NCI-H2029 treated with DMSO at 0.1 percent for 48 hours (cell line): Measurements from ENCODE around the gene PIP5KL1.

ENCODE experiments used
- DNase-seq: peaks from one replicate; lab custom pipeline; 2025; lab: John Stamatoyannopoulos, UW

Gene PIP5KL1, protein sequence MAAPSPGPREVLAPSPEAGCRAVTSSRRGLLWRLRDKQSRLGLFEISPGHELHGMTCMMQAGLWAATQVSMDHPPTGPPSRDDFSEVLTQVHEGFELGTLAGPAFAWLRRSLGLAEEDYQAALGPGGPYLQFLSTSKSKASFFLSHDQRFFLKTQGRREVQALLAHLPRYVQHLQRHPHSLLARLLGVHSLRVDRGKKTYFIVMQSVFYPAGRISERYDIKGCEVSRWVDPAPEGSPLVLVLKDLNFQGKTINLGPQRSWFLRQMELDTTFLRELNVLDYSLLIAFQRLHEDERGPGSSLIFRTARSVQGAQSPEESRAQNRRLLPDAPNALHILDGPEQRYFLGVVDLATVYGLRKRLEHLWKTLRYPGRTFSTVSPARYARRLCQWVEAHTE

DNA sequence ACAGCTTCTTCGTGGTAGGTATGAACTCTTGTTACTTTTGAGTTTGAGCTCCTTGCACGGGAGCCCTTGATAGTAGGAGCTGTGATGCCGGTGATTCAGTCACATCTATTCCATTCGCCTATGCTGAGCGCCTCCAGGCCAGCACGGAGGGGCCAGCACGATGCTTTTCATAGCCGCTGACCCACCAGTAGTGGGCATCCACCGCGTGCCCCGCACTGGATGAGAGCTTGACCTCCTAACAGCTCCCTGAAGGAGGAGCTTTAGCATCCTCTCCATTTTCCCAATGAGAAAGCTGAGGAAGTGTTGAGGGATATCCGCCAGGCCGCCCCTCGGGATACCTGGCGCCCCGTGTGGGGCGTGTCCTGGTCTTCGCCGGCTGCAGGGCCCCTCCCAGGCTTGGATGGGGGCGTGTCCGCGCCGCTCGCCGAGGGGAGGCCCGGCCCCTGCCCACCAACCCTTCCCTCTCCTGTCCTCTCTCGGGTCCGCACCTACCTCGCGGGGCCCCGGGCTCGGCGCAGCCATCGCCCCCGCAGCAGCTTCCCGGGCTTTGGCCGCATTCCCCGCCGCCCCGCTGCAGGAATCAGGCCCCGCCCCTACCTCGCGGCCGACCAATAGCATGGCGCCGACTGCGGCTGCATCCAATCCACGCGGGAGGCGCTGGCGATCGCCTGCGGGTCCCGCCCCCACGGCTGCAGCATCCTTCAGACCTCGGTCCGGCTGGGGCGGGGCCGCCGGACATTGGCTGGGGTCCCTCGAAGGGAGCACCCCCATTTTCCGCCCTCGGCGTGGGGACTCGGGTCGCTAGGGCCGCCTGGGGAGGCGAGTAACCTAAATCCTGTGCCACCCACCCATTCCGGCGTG lies at the start of gene PIP5KL1:
Gene PIP5KL1 (minus strand): TSS at position 547 of the 861 bp plus-strand sequence. CDS start 25 bp downstream, at position 522.
- no peak for DNase-seq

DNA sequence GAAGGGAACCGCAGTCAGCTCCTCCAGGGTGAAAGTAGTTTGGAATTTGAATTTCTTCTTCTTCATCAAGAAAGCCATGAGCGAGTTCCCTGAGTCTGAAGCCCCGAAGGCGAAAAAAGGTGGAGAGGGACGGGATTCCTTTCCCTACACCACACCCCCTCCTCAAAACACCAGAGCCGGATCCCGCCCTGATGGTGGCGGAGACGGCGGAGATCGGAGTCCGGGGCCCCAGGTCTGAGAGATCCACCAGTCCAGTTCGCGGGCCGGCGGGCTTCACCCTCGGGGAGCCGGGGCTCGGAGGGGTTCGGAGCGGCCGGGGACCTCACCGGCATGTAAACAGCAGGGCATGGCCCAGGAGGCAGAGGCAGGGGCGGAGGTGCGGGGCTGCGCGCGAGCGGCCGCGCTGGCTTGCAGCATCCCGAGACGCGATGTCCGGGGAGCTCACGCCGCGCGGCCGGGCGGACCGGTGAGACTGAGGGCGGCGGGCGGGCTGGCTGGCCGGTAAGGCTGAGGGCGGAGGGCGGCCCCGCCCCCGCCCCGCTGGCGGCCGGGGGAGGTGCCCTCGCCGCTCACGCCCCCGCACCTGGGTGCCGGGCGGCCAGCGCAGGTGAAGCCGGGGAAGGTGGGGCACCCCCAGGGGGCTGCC lies 49.6 kb upstream of the PIP5KL1 start:
- DNase-seq, result no peak

DNA sequence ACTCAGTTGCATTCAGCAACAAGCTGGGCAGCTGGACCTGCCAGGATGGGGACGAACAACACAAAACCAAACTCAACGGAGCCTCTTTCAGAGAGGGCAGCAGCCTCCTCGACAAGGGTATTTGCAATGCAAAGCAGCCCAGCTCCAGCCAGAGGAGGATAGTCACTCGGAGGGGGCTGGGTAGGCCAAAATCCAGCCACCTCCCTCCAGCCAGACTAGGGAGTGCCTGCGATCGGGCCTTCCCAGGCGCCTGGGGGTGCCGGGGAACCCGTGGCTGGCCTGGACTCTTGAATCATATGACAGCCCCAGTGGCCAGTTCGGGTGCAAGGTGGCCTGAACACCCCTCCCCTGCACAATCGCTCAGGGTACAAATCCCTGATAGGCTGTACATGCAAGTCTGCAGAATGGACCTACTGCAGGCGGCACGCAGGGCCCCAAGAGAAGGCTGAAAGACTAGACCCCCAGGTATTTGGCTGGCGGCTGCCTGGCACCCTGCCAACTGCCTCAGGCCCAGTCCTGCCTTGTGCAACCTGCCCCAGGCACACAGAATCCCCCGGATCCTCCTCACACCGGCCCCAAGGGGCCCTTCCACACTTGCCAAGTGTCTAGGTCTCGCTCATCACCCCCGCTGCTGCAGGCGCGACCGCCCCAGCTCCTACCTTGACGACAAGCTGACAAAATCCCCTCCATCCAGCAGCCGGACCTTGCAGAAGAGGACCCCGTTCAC lies 48.9 kb upstream of the PIP5KL1 start:
- DNase-seq, result no peak

DNA sequence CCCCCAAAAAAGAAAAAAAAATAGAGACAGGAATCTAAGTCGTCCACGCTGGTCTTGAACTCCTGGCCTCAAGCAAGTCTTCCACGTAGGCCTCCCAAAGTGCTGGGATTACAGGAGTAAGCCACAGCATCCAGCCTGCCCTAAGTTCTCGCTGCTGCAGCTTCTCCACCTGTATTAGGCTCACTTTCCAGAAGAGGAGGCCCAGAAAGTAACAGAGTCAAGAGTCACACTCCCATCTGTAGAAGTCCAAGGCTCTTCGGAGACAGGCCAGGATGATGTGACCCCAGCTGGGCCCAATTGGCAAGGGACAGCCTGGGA lies 48.4 kb upstream of the PIP5KL1 start:
- no peak for DNase-seq

DNA sequence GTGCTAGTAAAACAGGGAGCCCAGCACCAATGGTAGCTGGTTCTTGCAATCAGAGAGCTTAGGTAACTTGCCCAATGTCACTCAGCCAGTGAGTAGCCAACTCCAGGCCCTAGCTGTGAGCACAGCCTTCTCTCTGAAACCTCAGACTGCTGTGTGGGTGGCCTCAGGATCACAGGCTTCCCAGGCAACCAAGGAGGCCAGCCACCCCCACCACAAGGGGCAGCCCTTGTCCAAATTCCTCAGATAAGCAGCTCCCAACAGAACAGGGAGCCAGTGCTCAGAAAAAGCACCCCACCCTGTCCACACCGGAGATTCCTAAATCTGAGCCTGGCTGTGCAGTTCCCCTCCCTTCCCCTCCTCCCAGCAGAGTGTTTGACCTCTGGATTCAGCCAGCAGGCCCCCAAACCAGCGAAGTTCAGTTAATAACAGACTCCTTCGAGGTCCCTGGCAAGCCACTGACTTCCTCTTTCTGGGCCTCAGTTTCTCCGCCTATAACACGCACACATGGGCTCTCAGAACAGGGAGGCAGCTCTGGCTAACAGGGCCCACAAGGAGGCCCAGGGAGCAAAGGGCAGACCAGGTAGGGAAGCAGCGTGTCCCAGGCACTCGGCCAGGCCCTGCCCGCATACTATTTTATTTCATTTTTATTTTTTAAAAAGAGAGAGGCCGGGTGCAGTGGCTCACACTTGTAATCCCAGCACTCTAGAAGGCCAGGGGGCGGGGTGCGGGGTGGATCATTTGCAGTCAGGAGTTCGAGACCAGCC lies 47.5 kb upstream of the PIP5KL1 start:
- DNase-seq, result no peak

DNA sequence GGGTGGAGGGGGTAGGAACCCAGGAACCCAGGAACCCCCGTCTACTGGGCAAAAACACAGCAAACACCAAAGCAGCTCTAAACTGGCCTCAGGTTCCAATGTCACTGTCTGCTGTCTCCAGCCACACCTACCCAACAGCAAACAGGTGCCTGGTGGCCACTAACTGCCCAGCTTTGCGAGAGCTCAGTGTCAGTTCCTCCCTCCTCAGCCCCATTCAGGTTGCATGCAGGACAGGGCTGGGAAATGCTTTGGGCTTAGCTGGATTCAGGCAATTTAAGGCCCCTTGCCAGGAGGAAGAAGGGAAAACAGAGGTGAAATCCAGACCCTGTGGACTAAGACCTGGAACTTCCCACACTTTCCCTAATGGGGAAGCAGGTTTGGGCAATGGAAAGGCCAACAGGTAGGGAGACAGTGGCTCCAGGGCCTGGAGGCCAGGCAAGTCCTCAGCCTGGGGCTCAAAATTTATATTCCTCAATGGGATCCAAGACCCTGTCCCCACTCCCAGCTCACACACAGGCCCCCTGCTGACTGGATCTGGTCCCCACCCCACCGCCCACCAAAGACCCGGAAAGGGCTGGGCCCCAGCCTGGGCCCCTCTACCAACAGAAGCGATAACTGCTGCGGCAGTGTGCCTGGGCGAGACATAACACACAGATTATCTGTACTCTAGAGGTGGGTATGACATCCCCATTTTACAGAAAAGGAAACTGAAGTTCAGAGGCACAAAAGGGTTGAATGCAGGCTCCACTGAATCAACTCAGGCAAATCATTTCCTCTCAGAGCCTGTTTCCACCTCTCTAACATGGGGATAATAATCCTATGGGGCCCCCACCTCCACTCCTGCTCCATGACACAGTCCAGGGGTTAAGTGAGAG lies 46.7 kb upstream of the PIP5KL1 start:
- DNase-seq, result no peak

DNA sequence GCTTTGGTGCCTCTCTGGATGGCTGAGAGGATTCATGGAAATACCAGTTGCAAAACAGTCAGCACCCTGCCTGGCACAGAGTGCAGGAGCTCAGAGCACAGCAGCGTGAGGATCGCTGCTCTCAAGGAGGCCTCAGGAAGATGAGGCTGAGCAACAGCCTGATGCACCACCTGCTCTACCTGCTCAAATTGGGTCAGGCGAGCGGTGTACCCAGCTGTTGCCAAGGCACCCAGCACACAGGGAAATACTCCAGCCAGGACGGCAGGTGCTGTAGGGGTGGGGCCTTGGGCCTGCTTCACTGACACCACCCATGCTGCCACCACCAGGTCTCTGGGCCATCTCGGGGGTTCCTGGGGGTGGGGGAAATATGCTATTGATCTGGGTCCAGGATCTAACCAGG lies 45.9 kb upstream of the PIP5KL1 start:
- DNase-seq, result peak; percentile 87

DNA sequence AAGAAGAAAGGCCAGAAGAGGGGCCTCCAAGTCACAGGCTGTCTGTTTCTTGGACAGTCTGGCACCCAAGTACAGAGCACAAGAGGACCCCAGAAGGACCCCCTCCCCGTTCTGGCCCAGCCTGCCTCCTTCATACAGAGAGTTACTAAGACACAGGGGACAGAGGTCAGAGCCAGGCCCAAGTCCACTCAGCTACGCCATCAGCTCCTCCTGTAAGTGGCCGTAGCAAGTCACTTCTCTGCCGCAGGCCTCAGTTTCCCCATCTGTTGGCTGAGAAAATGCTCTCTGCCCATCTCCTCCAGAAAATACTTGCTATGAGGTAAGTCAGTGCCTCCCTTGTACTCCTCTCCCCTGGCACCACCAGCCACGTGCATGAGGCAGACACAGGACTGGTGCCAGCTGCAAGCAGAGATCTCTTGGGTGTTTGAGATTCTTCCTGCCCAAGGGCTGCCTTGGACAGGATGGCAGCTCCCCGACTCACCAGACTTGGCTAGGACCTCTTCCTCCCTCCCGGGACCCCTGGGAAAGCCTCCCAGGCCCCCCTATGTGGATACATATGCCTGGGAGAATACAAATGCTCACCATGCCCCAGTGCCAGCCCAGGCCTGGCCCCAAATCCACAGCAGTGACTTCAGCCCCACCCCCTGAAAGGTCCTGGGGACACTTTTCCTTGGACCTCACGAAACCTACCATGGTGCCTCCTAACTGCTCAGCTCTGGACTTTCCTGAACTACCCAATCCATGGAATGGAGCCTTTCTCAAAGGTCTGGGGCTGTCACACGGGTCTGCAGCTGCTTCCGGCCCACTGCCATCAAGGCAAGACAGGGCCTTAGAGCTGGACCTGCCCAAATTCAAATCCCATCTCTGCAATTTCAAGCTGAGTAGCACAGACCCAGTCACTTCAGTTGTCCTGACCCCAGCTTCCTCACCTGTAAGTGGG lies 45.1 kb upstream of the PIP5KL1 start:
- DNase-seq, result no peak

DNA sequence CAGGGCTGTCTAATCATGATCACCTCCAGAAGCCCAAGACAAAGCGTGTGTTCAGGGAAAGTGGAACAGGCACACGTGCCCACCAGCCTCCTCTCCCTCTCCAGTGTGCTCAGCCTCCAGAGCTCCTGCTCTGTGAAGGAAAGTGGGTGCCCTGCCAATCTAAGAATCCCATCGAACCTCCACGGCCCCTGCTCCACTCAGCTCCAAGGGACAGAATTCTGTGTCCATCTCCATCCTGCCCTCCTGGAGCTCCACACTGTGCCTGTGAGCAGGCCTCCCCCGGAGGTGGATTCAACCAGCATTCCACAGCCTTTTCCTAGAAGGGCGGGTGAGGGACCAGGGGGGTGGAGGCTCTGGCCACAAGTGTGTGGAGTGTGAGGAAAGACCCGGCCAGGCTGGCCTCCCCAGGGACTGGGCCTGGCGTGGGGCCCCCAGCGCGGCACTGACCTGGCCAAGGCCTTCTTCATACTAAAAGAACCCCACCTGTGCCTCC lies 44.2 kb upstream of the PIP5KL1 start:
- no peak for DNase-seq

DNA sequence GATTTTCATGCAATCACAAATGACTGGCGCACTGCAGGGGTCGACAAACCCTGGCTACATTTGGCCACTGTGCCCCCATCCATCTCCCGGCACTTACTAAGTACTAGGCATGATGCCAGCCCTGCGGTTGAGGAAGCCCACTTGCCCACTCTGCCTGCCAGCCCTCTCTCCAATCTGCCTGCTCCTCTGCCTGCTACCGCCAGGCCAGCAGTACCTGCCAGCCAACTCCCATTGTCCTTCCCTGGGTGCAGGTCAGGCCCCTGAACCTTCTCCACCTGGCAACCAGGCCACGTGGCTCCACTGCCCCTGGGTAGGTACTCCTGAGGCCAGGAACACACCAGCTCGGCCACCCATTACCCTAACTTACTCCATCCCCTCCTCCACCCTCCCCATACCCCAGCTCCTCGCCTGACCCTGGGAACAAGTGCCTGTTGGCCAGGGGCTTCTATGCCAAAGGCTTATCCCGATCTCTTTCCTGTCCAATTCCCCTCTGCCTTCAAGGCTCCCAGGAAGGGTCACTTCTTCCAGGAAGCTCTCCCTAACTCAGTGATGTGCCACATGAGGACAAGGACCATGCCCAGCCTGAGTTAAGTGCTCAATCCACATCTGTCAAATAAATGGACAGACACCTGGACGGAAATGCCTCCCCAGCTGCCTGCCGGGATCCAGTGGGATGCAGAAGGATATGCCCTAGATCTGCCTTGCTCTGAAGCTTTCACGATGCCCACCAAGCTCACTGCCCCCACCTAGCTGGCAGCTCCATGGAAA lies 43.6 kb upstream of the PIP5KL1 start:
- peak; percentile 65 for DNase-seq

DNA sequence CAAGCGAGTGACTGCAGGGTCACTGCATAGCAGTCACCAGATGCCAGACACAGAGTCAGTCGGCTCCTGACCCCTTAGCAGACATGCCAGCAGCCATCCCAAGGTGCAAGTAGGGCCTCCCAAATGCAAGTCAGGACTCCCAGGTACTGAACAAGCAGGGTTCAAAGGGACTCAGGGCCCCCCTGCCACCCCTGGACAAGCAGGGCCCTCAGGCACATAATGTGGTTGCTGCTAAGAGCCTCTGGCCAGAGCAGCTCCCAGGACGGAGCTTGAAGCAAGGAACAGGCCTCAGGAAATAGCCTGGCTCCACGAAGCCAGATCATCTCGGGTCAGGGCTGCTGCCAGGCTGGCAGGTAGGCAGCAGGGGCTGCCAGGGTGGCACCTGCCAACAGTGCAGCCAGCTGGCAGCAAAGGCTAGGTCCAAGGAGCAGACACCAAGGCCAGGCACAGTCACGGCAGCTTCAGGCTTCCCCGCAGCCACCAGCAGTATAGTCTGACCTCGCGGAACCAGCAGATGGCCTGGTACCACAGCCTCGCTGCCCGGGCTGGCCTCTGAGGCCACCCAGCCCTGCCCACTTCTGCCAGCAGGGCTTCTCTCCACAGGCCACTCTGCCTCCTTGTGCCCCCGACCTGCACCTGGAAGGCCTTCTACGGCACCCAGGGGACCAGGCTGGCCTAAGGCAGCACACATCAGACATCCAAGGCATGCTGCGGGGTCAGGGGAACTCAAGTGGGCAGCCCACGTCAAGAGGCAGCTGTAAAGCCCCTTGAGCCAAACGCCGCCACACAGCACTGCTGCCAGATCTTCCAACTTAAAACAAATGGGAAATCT lies 42.8 kb upstream of the PIP5KL1 start:
- peak; percentile 43 for DNase-seq

DNA sequence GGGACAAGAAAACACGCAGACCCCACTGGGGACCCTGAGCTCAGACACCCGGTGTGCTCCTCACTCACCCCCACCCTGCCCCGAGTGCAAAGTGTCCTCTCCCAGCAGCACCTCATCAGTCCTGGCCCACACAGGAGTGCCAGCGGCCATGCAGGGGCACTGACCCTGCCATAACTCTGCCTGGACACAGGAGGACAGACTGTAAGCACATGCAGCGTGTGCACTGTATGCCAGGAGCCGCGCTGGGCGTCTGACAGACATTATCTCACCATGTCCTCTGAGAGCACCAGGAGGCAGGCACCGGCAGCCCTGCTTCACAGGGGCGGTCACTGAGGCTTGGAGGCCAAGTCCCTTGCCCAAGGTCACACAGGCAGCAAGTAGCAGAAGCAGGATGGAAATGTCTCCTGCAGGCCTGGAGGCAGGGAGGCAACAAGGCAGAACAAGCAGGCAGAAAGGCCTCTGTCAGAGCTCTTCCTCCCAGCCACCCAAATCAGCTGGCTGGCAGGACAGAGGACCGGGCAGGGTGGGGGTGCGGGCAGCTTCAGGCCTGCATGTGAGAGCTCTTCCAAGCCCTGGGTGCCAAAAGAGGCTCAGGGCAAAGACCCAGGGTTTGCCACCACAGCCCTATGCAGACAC lies 41.8 kb upstream of the PIP5KL1 start:
- DNase-seq, result no peak

DNA sequence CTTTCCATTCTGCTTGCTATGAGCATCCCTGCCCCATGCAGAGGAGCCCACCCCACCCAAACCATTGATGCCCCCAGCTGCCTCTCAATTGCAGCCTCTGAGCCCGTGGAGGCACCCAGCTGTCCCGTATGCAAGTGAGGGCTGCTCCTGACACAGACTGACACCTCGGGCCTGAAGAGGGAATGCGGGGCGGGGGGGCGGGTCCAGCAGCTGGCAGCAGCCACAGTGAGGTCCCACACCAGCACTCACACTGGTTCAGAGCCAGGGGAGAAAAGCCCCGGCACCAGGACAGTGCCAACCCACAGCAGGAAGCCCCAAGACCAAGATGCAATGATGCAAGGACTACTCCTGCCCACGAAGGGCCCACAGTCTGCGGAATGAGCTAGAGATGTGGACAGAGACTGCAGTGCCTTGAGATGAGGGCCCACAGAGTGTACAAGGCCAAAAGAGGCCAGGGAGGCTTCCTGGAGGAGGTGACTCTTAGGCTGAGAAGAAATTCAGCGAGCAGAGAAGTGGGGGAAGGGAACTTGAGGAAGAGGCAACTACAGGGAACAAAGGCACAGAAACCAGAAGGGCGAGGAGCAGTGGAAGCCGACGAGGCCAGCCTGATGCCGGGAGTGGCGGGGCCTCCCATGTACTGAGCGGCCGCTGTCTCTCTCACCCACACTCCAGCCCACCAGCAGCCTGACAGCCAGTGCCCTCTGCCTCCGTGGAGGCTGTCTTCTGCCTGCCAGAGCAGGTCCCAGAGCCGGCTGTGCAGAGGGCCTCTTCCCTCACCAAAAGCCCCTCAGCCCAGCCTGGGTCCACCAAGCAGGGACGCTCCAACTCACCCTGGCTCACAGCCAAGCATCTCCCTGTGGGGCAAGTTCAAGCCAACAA lies 41.0 kb upstream of the PIP5KL1 start:
- no peak for DNase-seq

DNA sequence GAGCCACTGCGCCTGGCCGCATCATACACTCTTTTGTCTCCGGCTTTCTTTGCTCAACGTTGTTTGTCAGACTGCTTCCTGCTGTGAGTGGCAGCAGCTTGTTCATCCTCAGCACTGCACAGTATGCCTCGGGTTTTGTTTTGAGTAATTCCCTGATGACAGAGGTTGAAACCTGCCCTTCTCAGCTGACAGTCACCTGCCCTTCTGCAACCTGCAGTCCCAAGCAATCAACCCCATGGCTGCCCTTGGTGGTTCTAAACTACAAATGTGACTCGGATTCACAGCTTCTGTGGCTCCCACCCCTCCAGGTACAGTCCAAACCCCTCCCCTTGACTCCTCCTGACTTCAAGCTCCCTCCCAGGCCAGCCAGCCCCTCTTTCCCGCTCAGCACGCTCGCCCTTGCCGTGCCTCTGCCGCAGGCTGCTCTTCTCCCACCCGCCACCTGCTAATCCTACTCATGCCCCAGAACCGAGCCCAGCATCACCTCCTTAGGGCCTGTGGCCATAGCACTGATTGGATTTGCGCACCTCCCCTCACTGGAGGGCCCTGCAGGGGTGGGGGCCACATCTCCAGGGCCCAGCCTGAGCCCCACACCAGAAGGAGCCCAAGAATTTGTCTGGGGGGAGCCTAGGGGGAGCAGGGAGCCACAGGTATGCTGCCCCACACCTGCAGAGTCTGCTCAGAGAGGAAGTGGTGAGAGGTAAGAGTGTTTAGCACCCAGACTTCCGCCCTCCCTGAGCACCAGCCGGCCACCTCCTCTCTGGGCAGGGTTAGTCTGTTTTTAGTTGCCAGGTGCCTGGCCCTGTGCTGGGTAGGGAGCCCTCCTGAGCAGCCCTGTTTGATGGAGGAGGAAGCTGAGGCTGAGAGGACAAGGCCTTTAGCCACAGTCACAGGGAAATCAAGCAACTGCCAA lies 40.1 kb upstream of the PIP5KL1 start:
- peak; percentile 76 for DNase-seq
